ENCODE data around the gene TKFC.

TKFC gene

DNA sequence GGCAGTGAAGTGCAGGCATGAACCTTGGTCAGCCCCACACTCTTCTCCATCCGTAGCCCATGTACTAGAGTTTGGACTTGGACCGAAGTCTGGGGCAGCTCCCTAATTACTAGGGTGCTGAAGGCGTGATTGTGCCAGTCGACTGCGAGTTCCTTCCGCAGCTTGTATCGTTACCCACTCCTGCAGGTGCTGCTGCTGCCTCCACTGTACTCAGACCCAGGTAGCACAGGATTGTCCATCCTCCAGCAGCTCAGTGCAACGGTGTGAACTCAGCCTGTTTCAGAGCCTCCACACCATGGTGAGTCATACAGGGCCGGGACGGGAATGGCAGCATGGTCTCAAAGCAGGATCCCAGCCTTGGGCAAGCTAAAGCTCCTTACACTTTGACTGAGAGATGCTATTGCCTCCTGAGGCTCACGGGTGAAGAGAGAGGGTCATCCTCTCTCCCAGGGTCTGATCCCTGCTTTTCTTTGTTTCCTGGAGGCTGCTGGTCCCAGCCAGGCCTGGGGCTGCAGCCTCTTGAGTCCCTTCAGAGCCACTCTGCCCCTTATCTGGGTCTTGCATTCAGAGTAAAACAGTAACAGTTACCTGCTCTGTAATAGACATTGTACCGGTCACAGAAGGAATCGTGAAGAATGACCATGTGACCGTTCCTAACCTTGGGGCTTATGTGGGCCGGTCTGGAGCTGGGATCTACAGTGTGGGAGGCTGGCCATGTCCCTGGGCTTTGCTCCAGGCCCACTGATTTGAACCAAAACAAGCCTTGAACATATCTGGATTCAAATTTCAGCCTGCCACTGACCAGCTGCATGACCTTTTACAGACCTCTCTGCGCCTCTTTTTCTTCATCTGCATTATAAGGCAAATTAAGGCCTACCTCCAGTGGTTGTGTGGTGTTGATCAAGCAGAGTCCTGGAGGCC lies 1.7 kb downstream of the TKFC start:
- TF ChIP-seq, protein P1, sequence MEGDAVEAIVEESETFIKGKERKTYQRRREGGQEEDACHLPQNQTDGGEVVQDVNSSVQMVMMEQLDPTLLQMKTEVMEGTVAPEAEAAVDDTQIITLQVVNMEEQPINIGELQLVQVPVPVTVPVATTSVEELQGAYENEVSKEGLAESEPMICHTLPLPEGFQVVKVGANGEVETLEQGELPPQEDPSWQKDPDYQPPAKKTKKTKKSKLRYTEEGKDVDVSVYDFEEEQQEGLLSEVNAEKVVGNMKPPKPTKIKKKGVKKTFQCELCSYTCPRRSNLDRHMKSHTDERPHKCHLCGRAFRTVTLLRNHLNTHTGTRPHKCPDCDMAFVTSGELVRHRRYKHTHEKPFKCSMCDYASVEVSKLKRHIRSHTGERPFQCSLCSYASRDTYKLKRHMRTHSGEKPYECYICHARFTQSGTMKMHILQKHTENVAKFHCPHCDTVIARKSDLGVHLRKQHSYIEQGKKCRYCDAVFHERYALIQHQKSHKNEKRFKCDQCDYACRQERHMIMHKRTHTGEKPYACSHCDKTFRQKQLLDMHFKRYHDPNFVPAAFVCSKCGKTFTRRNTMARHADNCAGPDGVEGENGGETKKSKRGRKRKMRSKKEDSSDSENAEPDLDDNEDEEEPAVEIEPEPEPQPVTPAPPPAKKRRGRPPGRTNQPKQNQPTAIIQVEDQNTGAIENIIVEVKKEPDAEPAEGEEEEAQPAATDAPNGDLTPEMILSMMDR (conservative IDR thresholded peaks at IDR 0.05; ENCODE audit: low read depth, low read length) = no peak
- Histone ChIP-seq H3K9ac (no peak overlapping the region), H3K79me2 (ENCODE audit: insufficient read depth, low read depth) (peaks cover 41% of the 10 kb centered on the region), H2AFZ (ENCODE audit: low read depth) (no peak overlapping the region), H3K4me1 (ENCODE audit: low read depth, poor library complexity, severe bottlenecking) (peaks cover 51% of the 10 kb centered on the region), H4K20me1 (ENCODE audit: insufficient read depth) (no peaks in the 10 kb centered on the region), H3K27me3 (ENCODE audit: insufficient read depth, low read depth) (no peaks in the 10 kb centered on the region), H3K4me3 (IDR thresholded peaks at IDR 0.05; ENCODE audit: insufficient read depth, low read depth, low read length) (no peak overlapping the region), H3K4me2 (no peak overlapping the region), H3K36me3 (ENCODE audit: insufficient read depth) (peaks cover 5% of the 10 kb centered on the region; the same call in 1 of the 2 replicates), H3K27ac (no peak overlapping the region)

DNA sequence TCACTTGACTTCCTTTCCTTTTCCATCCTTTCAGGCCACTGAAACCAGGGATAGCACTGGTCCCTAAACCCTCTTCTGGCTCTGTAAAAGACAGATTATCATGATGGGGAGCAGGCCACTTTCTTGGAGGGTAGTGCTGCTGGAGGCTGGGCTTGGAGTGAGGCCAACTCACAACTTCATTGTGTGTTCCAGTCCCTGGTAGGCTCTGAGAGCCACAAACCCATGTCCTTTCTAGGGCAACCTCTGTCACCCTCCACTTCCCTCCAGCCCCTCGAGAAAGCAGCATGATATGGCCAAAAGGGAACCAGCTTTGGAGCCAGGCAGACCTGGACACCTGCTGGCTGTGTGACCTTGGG lies 2.3 kb downstream of the TKFC start:
- Histone ChIP-seq H3K27me3 (ENCODE audit: insufficient read depth, low read depth) (no peaks in the 10 kb centered on the region), H3K9ac (no peak overlapping the region), H3K4me1 (ENCODE audit: low read depth, poor library complexity, severe bottlenecking) (peaks cover 48% of the 10 kb centered on the region), H3K79me2 (ENCODE audit: insufficient read depth, low read depth) (peaks cover 35% of the 10 kb centered on the region), H2AFZ (ENCODE audit: low read depth) (no peak overlapping the region), H3K4me2 (no peak overlapping the region; the same call in 1 of the 2 replicates), H3K36me3 (ENCODE audit: insufficient read depth) (peaks cover under 1% of the 10 kb centered on the region; the same call in 1 of the 2 replicates), H3K4me3 (IDR thresholded peaks at IDR 0.05; ENCODE audit: insufficient read depth, low read depth, low read length) (no peak overlapping the region), H4K20me1 (ENCODE audit: insufficient read depth) (no peaks in the 10 kb centered on the region), H3K27ac (no peak overlapping the region)
- TF ChIP-seq, protein P1 (conservative IDR thresholded peaks at IDR 0.05; ENCODE audit: low read depth, low read length) = no peak

DNA sequence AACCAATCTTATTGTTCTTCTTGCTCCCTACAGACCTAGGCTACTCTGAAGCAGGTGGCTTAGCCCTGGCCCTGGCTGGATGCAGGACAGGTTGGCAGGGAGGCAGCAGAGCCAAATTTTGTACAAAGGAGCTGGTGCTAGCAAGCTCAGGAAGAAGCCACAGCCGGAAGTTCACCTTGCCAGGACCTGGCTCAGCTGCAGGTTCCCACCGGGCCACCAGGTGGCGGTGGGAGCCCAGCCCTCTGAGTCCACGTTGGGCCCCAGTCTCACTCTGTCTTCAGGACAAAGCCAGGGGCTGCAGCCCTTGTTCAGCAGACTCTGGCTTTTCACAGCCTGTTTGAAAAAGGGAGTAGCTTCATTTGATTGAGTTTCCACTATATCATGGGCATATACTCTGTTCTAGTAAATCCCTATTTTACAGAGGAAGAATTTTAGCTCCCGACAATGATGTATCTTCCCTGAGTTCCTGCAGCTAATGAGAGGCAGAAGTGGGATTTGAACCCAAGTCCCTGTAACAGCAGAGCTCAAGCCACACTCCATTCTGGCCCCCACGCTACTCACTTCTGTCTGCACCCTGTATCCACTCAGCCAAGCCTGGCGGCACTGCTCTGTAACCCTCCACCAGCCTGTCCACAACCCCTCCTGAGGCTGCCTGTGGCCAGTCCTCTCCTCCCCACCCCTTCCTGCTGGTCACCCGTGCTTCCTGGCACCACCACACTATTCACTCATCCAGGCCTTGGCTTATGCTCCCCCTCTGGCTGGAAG lies 3.3 kb downstream of the TKFC start:
- H3K4me3 ChIP-seq (IDR thresholded peaks at IDR 0.05; ENCODE audit: insufficient read depth, low read depth, low read length) = no peak overlapping the region
- TF ChIP-seq, protein P1 (conservative IDR thresholded peaks at IDR 0.05; ENCODE audit: low read depth, low read length) = peak; percentile 90
- peaks cover 24% of the 10 kb centered on the region for H3K79me2 ChIP-seq (ENCODE audit: insufficient read depth, low read depth)
- peak overlapping the region; percentile 46 for H3K27ac ChIP-seq
- no peaks in the 10 kb centered on the region for H4K20me1 ChIP-seq (ENCODE audit: insufficient read depth)
- H3K4me1 ChIP-seq (ENCODE audit: low read depth, poor library complexity, severe bottlenecking) = peaks cover 41% of the 10 kb centered on the region
- H2AFZ ChIP-seq (ENCODE audit: low read depth) = peak overlapping the region; percentile 51
- peak overlapping the region; percentile 2; the same call in 1 of the 2 replicates for H3K9ac ChIP-seq
- H3K27me3 ChIP-seq (ENCODE audit: insufficient read depth, low read depth) = no peaks in the 10 kb centered on the region
- no peaks in the 10 kb centered on the region for H3K36me3 ChIP-seq (ENCODE audit: insufficient read depth)
- peak overlapping the region; percentile 30; the same call in 1 of the 2 replicates for H3K4me2 ChIP-seq

DNA sequence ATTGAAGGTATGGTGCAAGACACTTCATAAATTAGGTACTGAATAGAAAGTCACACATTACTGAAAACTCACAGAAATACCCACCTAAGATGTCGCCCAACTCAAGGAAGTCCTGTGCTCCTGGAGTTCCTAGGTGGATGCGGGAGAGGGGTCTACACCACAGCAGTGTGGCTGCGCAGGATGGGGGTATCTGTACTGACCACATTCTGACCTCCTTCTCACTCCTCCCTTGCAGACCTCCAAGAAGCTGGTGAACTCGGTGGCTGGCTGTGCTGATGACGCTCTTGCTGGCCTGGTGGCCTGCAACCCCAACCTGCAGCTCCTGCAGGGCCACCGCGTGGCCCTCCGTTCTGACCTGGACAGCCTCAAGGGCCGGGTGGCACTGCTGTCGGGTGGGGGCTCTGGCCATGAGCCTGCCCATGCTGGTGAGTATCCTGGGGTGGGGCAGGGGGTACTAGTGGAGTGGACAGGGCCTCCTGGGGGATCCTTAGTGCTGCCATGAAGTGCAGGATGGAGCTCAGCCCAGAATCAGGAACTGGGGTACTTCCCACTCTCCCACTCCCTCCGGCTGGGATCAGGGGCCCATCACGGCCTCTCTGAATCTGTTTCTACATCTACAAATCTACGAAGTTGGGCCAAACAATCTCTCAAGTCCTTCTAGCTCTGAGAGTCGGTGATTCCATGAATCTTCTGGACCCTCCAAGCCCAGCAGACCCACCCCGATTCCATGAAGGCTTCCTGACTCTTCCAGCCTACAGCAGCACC lies 4.9 kb downstream of the TKFC start:
- no peaks in the 10 kb centered on the region for H3K36me3 ChIP-seq (ENCODE audit: insufficient read depth)
- no peaks in the 10 kb centered on the region for H4K20me1 ChIP-seq (ENCODE audit: insufficient read depth)
- no peaks in the 10 kb centered on the region for H3K27me3 ChIP-seq (ENCODE audit: insufficient read depth, low read depth)
- H3K4me2 ChIP-seq = no peak overlapping the region
- TF ChIP-seq, protein P1 (conservative IDR thresholded peaks at IDR 0.05; ENCODE audit: low read depth, low read length) = no peak
- H3K79me2 ChIP-seq (ENCODE audit: insufficient read depth, low read depth) = peaks cover 9% of the 10 kb centered on the region; the same call in 1 of the 2 replicates
- no peak overlapping the region for H3K27ac ChIP-seq
- H2AFZ ChIP-seq (ENCODE audit: low read depth) = no peak overlapping the region
- H3K4me3 ChIP-seq (IDR thresholded peaks at IDR 0.05; ENCODE audit: insufficient read depth, low read depth, low read length) = no peak overlapping the region
- H3K9ac ChIP-seq = no peak overlapping the region
- H3K4me1 ChIP-seq (ENCODE audit: low read depth, poor library complexity, severe bottlenecking) = peaks cover 36% of the 10 kb centered on the region

Measured in KMS-11 (cell line).